LNCAP (cell line): ENCODE results near the gene ACTRT2.

ENCODE experiments used
- TF ChIP-seq, protein P1 (sequence below): fragments of 450-650 bp; IDR thresholded peaks from 2 replicates; pipeline ENCODE4 v1.5.1; 2017; ENCODE audit warnings: mild to moderate bottlenecking

The ACTRT2 gene

DNA sequence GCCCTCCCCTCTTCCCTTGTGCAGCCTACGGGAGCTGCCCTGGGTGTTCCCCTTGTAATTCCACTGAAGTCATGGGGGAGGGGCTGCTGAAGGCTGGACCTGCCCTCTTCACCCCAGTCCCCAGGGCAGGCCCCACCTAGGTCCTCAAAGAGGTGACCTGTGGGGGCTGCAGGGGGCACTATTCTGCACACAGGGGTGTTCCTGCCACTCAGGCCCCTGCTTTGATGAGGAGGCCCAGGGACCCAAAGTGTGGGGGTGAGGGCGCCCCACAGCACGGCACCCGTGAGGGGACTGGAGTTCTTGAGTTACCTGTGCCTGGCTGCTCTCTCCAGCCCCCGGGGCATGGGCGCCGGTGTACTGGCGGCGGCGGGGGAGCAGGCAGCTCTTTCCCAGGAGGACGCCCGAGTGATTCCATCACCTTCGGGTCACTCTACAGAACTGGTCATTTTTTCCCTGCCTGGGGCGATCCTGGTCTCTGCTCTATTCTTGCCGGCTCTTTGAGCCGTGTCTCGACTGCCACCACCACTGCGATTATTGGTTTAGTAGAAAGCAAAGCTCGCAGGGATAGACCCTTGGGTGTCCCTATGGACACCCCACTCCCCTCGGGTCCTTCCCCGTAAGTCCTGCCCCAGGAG lies 40.8 kb downstream of the ACTRT2 start:
- TF ChIP-seq, protein P1, sequence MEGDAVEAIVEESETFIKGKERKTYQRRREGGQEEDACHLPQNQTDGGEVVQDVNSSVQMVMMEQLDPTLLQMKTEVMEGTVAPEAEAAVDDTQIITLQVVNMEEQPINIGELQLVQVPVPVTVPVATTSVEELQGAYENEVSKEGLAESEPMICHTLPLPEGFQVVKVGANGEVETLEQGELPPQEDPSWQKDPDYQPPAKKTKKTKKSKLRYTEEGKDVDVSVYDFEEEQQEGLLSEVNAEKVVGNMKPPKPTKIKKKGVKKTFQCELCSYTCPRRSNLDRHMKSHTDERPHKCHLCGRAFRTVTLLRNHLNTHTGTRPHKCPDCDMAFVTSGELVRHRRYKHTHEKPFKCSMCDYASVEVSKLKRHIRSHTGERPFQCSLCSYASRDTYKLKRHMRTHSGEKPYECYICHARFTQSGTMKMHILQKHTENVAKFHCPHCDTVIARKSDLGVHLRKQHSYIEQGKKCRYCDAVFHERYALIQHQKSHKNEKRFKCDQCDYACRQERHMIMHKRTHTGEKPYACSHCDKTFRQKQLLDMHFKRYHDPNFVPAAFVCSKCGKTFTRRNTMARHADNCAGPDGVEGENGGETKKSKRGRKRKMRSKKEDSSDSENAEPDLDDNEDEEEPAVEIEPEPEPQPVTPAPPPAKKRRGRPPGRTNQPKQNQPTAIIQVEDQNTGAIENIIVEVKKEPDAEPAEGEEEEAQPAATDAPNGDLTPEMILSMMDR = no peak

DNA sequence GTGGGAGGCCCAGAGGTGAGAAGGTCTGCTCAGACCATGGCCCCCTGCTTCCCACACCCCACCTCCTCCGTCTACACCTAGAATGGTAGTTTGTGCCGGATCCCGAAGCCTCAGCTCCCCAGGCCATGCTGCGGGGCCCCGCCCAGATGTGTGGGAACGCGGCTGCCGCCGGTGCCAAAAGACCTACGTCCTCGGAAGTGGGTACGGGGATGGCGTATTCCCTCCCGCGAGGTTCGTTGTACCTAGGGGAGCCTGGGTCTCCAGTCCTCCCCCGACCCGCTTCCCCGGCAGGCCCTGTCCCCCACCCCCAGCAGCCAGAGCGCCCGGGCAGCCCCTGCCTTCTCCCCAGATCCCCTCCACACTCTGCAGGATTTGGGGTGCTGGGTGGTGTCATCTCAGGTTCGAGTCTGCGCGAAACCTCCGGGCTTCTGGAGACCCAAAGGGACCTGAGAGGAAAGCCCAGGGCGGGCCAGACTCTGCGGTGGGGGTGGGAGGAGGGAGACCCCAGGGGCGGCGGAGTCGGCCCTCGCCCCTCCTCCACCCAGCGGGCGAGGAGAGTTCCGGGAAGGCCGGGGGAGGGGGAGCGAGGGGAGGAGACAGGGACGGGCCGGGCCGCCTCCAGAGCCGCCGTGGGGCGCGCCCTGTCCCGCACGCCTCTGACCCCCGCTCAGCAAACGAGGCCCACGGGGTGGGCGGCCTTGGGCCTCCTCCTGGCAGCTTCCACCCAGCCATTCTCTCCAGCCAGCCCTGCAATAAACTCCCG lies 41.5 kb downstream of the ACTRT2 start:
- TF ChIP-seq, protein P1 = no peak

DNA sequence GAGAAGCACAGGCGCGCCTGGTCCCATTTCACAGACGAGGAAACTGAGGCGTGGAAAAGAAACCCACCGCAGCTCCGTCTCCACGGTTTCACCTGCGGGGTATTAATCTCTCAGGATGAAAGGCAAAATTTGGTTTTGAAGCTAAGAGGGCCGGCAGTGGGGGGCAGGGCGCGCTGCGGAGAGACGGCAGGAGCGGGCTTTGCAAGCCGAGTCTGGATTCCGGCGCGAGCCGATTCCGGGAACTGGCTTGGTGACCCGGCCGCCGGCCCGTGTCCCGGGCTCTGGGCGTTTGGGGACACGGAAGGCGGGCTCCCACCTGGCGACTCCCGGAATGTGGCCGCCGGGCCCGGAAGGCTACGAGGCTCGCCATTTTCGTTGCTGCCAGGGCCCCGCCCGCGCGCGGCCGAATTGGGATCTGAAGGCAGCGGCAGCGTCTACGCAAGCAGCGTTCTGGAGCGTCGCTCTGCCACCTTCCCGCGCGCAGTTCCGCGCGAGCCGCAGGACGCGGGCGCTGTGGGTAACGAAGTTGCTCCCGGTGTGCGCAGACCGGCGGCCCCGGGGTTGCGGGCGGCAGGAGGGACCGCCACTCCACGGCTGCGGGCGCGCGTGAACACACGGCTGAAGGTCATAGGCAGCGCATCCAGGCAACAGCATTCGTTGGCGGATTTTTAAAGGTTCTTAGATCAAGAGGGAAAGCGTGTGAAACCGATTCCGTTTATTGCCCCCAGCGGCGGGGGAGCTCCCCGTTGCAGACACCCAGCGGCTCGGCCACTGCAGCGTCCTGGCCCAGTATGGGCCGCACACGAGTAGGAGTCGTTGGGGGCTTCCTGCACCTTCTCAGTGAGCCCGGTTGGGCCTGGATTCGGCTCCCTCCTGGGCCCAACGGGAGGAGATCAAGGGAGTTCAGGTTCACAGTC lies 42.4 kb downstream of the ACTRT2 start:
- TF ChIP-seq, protein P1 = no peak

DNA sequence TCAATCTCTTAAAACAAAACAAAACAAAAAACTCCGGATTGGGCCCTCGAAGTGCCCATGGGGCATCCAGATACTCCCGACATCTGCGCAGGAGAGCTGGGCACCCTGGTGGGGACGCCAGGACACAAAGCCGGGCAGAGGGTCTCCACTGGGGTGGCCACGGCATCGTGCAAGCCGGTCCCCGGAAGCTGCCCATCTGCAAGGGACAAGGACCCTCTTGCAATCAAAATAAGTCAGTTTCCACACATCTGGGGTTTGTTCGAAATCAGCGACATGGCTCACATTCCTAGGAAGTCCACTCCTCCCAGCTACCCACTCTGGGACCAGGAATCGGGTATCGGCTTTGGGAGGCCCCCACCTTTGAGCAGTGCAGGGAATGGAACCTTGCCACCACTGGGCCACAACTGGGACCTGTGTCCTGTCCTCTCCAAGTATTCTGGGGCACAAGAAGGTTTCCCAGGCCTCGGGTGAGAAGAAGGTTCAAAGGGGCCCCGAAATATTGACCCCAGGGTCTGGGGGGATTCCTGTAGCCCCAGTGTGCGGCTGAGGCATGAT lies 43.1 kb downstream of the ACTRT2 start:
- TF ChIP-seq, protein P1 = no peak

DNA sequence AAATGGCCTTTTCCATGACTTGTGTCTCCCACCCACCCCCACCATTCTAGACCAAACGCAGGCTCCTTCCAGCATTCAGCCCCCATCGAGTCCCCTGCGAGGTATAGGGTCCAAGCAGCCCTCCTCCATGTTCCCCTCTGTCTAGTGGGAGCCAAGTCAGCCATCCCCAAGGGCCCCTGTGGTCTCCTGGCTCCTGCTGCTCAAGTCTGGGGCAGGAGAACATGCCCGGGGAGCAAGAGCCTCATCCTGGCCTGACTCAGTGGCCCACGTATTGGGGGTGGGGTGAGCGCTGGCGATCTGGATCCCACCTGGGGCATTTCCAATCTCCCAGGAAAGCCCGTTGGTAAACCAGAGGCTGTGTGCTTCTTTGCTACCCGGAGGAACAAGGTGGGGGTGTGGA lies 43.6 kb downstream of the ACTRT2 start:
- TF ChIP-seq, protein P1 = no peak

DNA sequence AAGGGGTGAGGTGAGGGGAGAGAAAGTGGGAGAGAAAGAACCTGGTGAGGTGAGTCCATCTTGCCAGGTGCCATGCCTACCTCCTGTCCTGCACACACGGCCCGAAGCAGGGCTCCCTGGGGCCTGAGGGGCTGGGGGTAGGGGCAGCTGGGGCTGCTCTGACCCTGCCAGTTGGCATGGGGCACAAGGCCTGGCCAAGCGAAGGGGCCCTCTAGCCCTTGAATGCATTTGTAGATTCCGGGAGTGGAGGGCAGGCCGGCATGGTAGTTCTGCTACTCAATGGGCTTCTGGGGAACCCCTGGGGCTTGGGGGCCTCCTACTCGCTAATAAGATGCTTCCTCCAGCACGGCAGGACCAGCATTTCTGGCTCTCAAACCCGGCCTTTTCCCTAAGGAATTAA lies 44.1 kb downstream of the ACTRT2 start:
- TF ChIP-seq, protein P1 = no peak

DNA sequence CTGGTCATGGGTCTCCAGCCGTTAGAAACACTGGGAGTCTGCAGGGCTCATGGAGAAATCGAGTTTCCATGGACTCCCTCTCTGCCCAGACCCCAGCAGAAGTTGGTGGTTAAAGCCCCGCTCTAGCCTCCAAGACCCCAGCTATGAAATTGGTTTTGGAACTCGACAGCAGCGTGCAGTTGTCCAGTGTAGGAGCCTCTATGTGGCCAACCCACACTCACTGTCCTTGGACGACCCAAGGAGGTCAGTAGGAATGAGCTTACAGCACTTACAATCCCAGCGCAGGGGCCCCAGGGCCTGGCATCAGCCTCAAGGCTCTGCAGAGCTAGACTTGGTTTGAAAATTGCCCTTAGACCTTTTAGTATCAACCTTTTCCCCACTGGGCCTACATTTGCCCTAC lies 44.5 kb downstream of the ACTRT2 start:
- TF ChIP-seq, protein P1 = no peak
